GM19328 (cell line): ENCODE measurements around the gene ZNF225.
"Not testable (repeated sequence)": the region's sequence is repeated elsewhere in the genome, so short reads cannot be mapped to it uniquely, and the experiment has no call there.

Source experiments
- ATAC-seq: cut with Tn5 transposase; IDR thresholded peaks from one replicate; pipeline ENCODE4 v1.9.1; 2021; ENCODE audit warnings: mild to moderate bottlenecking, moderate library complexity; ENCODE audit not compliant: unreplicated experiment

The ZNF225 gene

DNA sequence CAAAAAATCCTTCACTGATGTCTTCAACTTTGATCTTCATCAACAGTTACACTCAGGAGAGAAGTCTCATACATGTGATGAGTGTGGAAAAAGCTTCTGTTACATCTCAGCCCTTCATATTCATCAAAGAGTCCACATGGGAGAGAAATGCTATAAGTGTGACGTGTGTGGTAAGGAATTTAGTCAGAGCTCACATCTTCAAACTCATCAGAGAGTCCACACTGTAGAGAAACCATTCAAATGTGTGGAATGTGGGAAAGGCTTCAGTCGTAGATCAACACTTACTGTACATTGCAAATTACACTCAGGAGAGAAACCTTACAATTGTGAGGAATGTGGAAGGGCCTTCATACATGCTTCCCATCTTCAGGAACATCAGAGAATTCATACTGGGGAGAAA lies 43.3 kb downstream of the ZNF225 start:
- ATAC-seq, result no peak

DNA sequence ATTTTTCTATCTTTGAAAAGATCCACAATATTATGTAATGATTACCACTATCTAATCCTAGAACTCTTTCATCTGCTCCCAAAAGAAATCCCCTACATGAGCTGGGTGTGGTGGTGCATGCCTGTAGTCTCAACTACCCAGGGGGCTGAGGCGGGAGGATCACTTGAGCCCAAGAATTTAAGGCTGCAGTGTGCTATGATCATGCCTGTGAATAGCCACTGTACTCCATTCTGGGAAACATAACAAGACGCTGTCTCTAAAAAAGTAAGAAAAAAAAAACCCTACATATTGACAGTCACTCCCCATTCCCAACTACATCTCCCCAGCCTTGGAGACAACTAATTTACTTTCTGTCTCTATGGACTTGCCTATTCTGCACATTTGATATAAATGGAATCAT lies 50.6 kb downstream of the ZNF225 start:
- ATAC-seq, result no peak

GRCh38 chr19:44164327-44164672 lies 51.1 kb downstream of the ZNF225 start:
- ATAC-seq, result no peak

DNA sequence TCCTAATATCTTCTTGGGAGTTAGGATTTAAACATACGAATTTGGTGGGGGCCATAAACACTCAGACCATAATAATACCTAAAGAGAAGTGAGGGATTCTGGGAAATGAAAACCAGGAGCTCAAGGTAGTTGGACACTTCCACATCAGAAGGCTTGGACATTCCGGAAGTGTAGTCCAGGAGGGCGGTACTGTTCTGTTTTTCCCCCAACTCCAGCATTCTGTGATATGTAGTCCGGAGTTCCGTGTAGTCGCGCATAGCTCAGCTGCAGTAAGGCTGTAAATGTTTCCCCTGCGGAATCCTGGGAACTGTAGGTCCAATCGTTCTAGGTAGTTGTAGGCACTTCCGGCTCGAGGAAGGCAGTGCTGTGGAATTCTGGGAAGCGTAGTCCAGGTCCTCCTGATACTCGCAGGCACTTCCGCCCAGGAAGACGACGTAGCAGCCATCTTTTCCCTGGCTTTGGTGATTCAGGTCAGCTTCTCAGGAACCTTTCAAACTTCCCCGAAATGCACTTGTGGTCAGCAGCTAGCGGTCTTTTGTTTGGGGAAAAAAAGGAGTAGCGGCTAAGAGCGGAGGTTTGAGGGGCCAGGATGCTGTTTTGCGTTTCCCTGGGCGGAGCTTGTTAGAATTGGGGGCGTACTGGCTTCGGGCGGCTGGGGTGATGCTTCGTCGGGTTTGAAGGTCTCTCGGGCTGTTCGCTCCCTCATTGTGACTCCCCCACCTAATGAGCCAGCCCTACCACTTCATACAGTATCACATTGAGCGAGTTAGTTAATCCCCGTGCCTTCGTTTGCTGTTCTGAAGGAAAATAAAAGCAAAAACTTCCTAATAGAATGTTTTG lies 51.7 kb downstream of the ZNF225 start, which contains the start of gene ZNF226:
ZNF226 (plus strand) TSS at position 428 of the 840 bp plus-strand sequence. CDS start 4,981 bp downstream, outside the sequence.
- ATAC-seq, result peak; percentile 87

DNA sequence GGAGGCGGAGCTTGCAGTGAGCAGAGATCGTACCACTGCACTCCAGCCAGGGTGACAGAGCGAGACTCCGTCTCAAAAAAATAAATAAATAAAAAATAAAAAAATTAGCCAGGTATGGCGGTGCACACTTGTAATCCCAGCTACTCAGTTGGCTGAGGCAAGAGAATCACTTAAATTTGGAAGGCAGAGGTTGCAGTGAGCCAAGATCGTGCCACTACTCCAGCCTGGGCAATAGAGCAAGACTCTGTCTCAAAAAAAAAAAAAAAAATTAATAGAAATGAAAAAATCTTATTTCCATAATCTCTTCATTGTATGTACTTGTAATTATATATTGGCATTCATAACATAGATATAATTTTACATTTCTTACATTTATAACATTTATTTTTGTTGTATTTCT lies 57.5 kb downstream of the ZNF225 start:
- not testable (repeated sequence) for ATAC-seq

DNA sequence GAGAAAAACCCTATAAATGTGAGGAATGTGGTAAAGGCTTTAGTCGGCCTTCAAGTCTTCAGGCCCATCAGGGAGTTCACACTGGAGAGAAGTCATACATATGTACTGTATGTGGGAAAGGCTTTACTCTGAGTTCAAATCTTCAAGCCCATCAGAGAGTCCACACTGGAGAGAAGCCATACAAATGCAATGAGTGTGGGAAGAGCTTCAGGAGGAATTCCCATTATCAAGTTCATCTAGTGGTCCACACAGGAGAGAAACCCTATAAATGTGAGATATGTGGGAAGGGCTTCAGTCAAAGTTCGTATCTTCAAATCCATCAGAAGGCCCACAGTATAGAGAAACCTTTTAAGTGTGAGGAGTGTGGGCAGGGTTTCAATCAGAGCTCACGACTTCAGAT lies 63.4 kb downstream of the ZNF225 start:
- ATAC-seq, result no peak

GRCh38 chr19:44180968-44181367 lies 67.8 kb downstream of the ZNF225 start:
- ATAC-seq, result no peak

DNA sequence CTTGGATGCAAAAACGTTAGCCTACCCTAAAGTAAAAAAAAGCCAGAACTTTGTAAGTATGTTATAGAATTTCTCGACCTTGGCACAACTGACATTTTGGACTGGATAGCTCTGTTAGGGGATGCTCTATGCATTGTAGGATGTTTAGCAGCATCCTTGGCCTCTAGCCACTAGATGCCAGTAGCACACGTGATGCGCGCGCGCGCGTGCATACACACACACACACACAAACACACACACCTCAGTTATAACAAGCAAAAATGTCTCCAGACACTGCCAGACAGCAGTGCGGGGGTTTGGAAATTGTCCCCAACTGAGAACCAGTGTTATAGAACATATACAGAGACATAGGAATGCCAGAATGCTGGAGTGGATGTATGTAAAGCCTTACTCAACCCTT lies 68.9 kb downstream of the ZNF225 start:
- ATAC-seq, result no peak
